Naive thymus-derived CD4-positive, alpha-beta T cell (primary cell): ENCODE data around the gene LPIN3. TPM values are rescaled to one million over a fixed set of nuclear protein-coding genes. Genes with fewer than 3 reads are reported as not detected.

Source experiments
- ATAC-seq: fragments of 150-1000 bp; cut with Tn5 transposase; 2 replicates; pipeline ENCODE4 v1.10.0; 2021; ENCODE audit warnings: mild to moderate bottlenecking, moderate library complexity
- CTCF ChIA-PET: fragments of 350-600 bp; sonication (Branson Sonifier 250); formaldehyde crosslinking; loops from one replicate; lab custom pipeline; 2021; ENCODE audit warnings: antibody characterized with exemption; lab: Charles Lee
- POLR2A ChIA-PET: fragments of 350-600 bp; sonication (Branson Sonifier 250); formaldehyde crosslinking; loops from one replicate; lab custom pipeline; 2021; ENCODE audit warnings: antibody characterized with exemption, inconsistent platforms; lab: Charles Lee
- DNase-seq, 9 donors: peaks; one replicate each; pipeline versions ENCODE4 v3.0.0 to v3.0.0-alpha.2; 2020 to 2022; ENCODE audit warnings: mixed read lengths in 1 of 9
- H3K27ac ChIP-seq: one replicate; pipeline ENCODE4 v1.7.0; 2013; ENCODE audit warnings: mild to moderate bottlenecking, low read depth, low read length, moderate library complexity
- H3K27me3 ChIP-seq, 2 donors: one replicate each; pipeline ENCODE4 v1.7.0; 2013; ENCODE audit warnings: low read length in 2 of 2, mild to moderate bottlenecking in 2 of 2, moderate library complexity in 2 of 2; ENCODE audit not compliant: control insufficient read depth in 2 of 2, insufficient read depth in 2 of 2
- H3K36me3 ChIP-seq, 3 experiments: 1 replicate in 2 of 3; 2 replicates in 1 of 3; pipeline ENCODE4 v1.7.0; 2013; ENCODE audit warnings: low read length in 3 of 3, mild to moderate bottlenecking in 3 of 3, moderate library complexity in 1 of 3; ENCODE audit not compliant: insufficient read depth in 3 of 3, control insufficient read depth in 2 of 3
- H3K4me1 ChIP-seq, 2 donors: one replicate each; pipeline ENCODE4 v1.7.0; 2013; ENCODE audit warnings: low read length in 2 of 2, mild to moderate bottlenecking in 2 of 2, moderate library complexity in 1 of 2; ENCODE audit not compliant: control insufficient read depth in 2 of 2, insufficient read depth in 2 of 2
- H3K4me3 ChIP-seq: 2 replicates; pipeline ENCODE4 v1.7.0; 2013; ENCODE audit warnings: mild to moderate bottlenecking, low read length
- H3K9me3 ChIP-seq, 3 experiments: 1 replicate in 2 of 3; 2 replicates in 1 of 3; pipeline ENCODE4 v1.7.0; 2013; ENCODE audit warnings: low read length in 3 of 3; ENCODE audit not compliant: control insufficient read depth in 2 of 3
- H3K27ac Mint-ChIP-seq, 9 donors: one replicate each; pipeline ENCODE4 v1.8.0; 2020 to 2022; ENCODE audit warnings: mixed read lengths in 9 of 9, mild to moderate bottlenecking in 8 of 9, moderate library complexity in 5 of 9, inconsistent platforms in 2 of 9
- H3K27me3 Mint-ChIP-seq, 5 donors: one replicate each; pipeline ENCODE4 v1.8.0; 2021 to 2022; ENCODE audit warnings: mixed read lengths in 5 of 5, mild to moderate bottlenecking in 1 of 5
- H3K36me3 Mint-ChIP-seq, 5 donors: one replicate each; pipeline ENCODE4 v1.8.0; 2020 to 2022; ENCODE audit warnings: mixed read lengths in 5 of 5, mild to moderate bottlenecking in 3 of 5, inconsistent platforms in 1 of 5
- H3K4me1 Mint-ChIP-seq, 7 donors: one replicate each; pipeline ENCODE4 v1.8.0; 2020 to 2022; ENCODE audit warnings: mixed read lengths in 7 of 7, mild to moderate bottlenecking in 3 of 7, inconsistent platforms in 1 of 7
- H3K4me3 Mint-ChIP-seq, 10 donors: one replicate each; pipeline ENCODE4 v1.8.0; 2020 to 2022; ENCODE audit warnings: mild to moderate bottlenecking in 10 of 10, mixed read lengths in 10 of 10, moderate library complexity in 6 of 10, inconsistent platforms in 2 of 10
- H3K9me3 Mint-ChIP-seq, 11 donors: one replicate each; pipeline ENCODE4 v1.8.0; 2020 to 2022; ENCODE audit warnings: mixed read lengths in 11 of 11, mild to moderate bottlenecking in 4 of 11, inconsistent platforms in 1 of 11, moderate library complexity in 1 of 11
- intact Hi-C, 2 donors: fragments of 100-400 bp; cut with micrococcal nuclease; formaldehyde crosslinking; loops; one replicate each; pipeline ENCODE4 v1.15.1; 2023
- polyA plus RNA-seq, 2 donors: library from polyadenylated mRNA; unstranded; fragments of 300-500 nt; fragmentation: Illumina TruSeq; gene quantifications; one replicate each; pipeline ENCODE4 v1.2.3, GENCODE V29; 2021
- total RNA-seq, 6 experiments: library from RNA in 5 of 6; stranded (reverse) in 5 of 6; gene quantifications; 1 replicate in 5 of 6; 2 replicates in 1 of 6; pipeline ENCODE4 v1.2.3 and lab custom pipeline; 2021 to 2026

The LPIN3 gene
- total and polyA plus RNA-seq, 7 experiments from 2014 or later: 0.10 to 3.0 (median 0.64) TPM; not detected in 1

DNA sequence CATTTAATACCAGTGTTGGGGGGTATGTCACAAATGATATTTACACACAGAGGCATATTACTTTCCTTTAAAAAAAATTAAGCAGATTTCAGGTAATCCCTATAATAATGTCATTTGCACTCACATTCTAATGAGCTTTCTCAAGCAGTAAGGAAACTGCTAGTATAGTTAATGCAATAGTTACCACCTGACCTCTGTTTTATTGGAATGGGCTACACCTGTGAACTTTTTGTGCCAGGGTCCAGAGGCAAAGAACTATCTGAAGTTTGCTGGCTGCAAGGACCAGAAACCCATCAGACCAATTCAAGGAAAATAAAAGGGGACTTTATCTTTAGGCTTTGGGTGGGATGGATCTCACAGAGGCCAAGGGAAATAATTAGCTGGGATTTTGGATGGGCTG lies 20.2 kb upstream of the LPIN3 start:
- Mint-ChIP-seq H3K36me3 (no peaks in the 10 kb centered on the region), H3K27me3 (peaks cover 0 to 7% (median 0%) of the 10 kb centered on the region in 5 donors), H3K4me3 (no peak overlapping the region), H3K27ac (peak overlapping the region in 6 of 9 donors; percentile 1 to 87 (median 31)), H3K4me1 (peaks cover 11 to 26% (median 23%) of the 10 kb centered on the region in 7 donors), H3K9me3 (no peaks in the 10 kb centered on the region)
- H3K27ac ChIP-seq: no peak overlapping the region
- H3K27me3 ChIP-seq: no peaks in the 10 kb centered on the region
- no peaks in the 10 kb centered on the region for H3K9me3 ChIP-seq
- no peaks in the 10 kb centered on the region for H3K4me1 ChIP-seq
- no peak for DNase-seq
- intact Hi-C loops: no loop called here
- ATAC-seq: no peak
- no peaks in the 10 kb centered on the region for H3K36me3 ChIP-seq
- CTCF ChIA-PET: no interaction called here
- POLR2A ChIA-PET: interaction anchor here (0.7 kb wide), 1 partner anchor 26 kb away, joined by 3 read pairs; no protein-coding TSS in a partner anchor
- H3K4me3 ChIP-seq: no peak overlapping the region

DNA sequence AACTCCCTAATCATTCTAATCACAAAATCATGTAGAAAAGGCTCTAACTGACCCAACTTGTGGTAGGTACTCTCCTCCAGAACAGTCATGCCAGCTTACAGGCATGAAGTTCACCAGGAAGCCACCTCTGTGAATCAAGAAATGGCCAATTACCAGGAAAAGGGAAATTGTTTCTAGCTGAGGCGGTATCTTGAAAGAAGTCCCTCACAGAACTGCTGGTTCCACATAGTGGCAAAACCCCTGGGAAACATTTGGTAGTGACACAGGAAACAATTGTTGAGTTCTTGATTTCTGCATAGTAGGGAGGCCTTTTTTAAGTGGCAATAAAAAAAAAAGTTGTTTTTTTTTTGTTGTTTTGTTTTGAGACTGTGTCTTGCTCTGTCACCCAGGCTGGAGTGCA lies 19.6 kb upstream of the LPIN3 start:
- intact Hi-C loops: no loop called here
- CTCF ChIA-PET: no interaction called here
- H3K27ac ChIP-seq: no peak overlapping the region

DNA sequence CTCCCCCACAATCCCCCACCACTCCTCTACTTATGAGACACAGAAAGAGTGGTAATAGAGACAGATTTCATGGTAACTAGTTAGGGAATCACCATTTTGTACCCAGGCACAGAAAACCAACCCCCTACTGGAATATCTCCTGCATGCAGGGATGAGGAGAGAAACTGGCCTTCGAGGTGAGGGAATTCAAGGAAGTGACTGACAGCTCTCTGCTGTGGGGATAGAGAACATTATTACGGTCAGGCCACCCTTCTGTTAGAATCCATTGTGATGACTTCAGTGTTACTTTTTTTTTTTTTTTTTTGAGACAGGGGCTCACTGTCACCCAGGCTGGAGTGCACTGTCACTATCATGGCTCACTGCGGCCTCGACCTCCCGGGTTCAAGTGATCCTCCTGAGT lies 13.4 kb upstream of the LPIN3 start:
- Mint-ChIP-seq H3K4me3 (no peak overlapping the region), H3K9me3 (peaks cover 0 to 2% (median 0%) of the 10 kb centered on the region in 11 donors), H3K4me1 (peaks cover 5 to 19% (median 14%) of the 10 kb centered on the region in 7 donors), H3K27me3 (peaks cover 0 to 4% (median 0%) of the 10 kb centered on the region in 5 donors), H3K27ac (no peak overlapping the region), H3K36me3 (no peaks in the 10 kb centered on the region)
- H3K36me3 ChIP-seq: no peaks in the 10 kb centered on the region
- no peaks in the 10 kb centered on the region for H3K27me3 ChIP-seq
- no peak overlapping the region for H3K27ac ChIP-seq
- ATAC-seq: no peak
- H3K9me3 ChIP-seq: no peaks in the 10 kb centered on the region
- no peak overlapping the region for H3K4me3 ChIP-seq
- DNase-seq: no peak
- H3K4me1 ChIP-seq: peaks cover 0 to 17% of the 10 kb centered on the region in 2 donors
- ChIA-PET CTCF (interaction anchor here (0.6 to 1.2 kb wide), 2 partner anchors 154 to 412 kb away, joined by 4 read pairs; no protein-coding TSS in a partner anchor), POLR2A (interaction anchor here (0.6 to 1.3 kb wide), 2 partner anchors 8 to 10 kb away, joined by 3 to 4 read pairs; partner anchors contain the start of gene ZHX3)
- intact Hi-C loops: loop anchor here in 1 of 2 donors (5.0 kb wide), 1 partner anchor 280 kb away; no protein-coding TSS in a partner anchor

More for the DNA sequence above, 19.6 kb upstream of the LPIN3 start:
- H3K27me3 ChIP-seq: no peaks in the 10 kb centered on the region
- ATAC-seq: no peak
- no peaks in the 10 kb centered on the region for H3K9me3 Mint-ChIP-seq
- no peaks in the 10 kb centered on the region for H3K36me3 Mint-ChIP-seq
- POLR2A ChIA-PET: no interaction called here
- no peaks in the 10 kb centered on the region for H3K9me3 ChIP-seq
- H3K36me3 ChIP-seq: no peaks in the 10 kb centered on the region
- DNase-seq: no peak
- H3K4me3 ChIP-seq: no peak overlapping the region
- no peak overlapping the region for H3K4me3 Mint-ChIP-seq
- H3K4me1 Mint-ChIP-seq: peaks cover 10 to 23% (median 20%) of the 10 kb centered on the region in 7 donors
- no peaks in the 10 kb centered on the region for H3K4me1 ChIP-seq
- peak overlapping the region in 3 of 9 donors; percentile 29 to 38 (median 33) for H3K27ac Mint-ChIP-seq
- H3K27me3 Mint-ChIP-seq: peaks cover 0 to 7% (median 0%) of the 10 kb centered on the region in 5 donors

DNA sequence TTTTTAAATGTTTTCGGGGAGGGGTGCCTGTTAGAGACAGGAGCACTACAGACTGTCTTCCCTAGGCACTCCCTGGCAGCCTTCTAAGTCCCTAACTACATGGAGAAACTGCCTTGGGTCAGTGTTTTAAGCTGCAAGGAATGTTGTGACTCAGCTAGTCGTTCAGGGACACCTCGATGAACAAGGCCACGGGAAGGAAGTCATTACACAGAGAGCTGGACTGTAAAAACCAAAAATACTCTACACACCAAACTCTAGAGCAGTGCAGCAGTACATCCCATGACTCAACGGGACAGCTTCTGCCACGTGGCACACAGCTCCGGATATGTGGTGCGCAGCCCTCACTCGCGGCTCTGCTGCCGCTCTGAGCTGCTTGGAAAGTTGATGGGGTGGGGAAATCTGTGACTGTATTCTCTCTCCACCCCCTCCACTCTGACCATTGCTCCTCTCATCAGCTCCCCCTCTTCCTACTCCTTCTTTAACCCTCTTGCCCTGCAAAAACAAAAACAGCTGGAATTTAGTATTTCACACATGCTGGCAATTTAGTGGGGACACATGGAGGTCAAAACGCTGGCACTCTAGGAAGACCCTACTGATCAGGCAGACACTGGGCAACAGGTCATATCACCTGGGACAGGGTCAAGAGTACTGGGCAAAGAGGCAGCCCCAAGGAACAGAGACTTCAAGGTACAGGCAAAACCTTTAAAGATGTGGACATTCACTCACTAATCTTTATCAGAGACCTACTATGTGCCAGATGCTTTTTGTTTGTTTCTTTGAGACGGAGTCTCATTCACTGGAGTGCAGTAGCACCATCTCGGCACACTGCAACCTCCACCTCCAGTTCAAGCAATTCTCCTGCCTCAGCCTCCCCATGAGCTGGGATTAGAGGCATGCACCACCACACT lies 10.9 kb upstream of the LPIN3 start:
- Histone ChIP-seq H3K9me3 (no peaks in the 10 kb centered on the region), H3K4me1 (peaks cover 0 to 17% of the 10 kb centered on the region in 2 donors), H3K36me3 (no peaks in the 10 kb centered on the region), H3K4me3 (no peak overlapping the region), H3K27me3 (no peaks in the 10 kb centered on the region), H3K27ac (no peak overlapping the region)
- ChIA-PET CTCF (interaction anchor here (0.7 to 1.4 kb wide), 5 partner anchors 9 to 235 kb away, joined by 3 to 6 read pairs (median 4); no protein-coding TSS in a partner anchor), POLR2A (no interaction called here)
- ATAC-seq (peak; percentile 98), DNase-seq (peak; percentile 25 to 57 (median 38))
- Mint-ChIP-seq H3K9me3 (peaks cover 0 to 2% (median 0%) of the 10 kb centered on the region in 11 donors), H3K27me3 (peaks cover 0 to 4% (median 0%) of the 10 kb centered on the region in 5 donors), H3K4me3 (peak overlapping the region in 5 of 10 donors; percentile 35 to 64 (median 40)), H3K36me3 (no peaks in the 10 kb centered on the region), H3K4me1 (peaks cover 5 to 19% (median 14%) of the 10 kb centered on the region in 7 donors), H3K27ac (peak overlapping the region in 2 of 9 donors; percentile 37 to 80)
- intact Hi-C loops: loop anchor here (1.0 to 5.0 kb wide), 2 partner anchors 12 to 282 kb away; partner anchors contain the start of gene ZHX3 (in 2 of the 2)

DNA sequence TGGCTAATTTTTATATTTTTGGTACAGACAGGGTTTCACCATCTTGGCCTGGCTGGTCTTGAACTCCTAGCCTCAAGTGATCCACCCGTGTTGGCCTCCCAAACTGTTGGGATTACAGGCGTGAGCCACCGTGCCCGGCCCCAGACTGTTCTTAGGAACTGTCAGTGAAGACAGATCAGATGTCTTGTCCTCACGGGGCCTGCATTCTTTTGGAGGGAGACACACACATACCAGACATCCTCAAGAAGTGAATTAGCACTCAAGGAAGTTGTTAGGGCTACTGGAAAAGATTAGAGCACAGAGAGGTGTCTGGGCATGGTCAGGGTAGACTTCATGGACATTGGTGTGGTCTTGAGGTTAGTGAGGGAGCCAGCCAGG lies 10.3 kb upstream of the LPIN3 start:
- no peak for DNase-seq
- Histone ChIP-seq H3K27me3 (no peaks in the 10 kb centered on the region), H3K36me3 (no peaks in the 10 kb centered on the region), H3K27ac (no peak overlapping the region), H3K9me3 (no peaks in the 10 kb centered on the region), H3K4me3 (no peak overlapping the region), H3K4me1 (peaks cover 0 to 17% of the 10 kb centered on the region in 2 donors)
- H3K36me3 Mint-ChIP-seq: no peaks in the 10 kb centered on the region
- no peak for ATAC-seq
- H3K27me3 Mint-ChIP-seq: peaks cover 0 to 4% (median 0%) of the 10 kb centered on the region in 5 donors
- intact Hi-C loops: no loop called here
- POLR2A ChIA-PET: no interaction called here
- H3K9me3 Mint-ChIP-seq: peaks cover 0 to 2% (median 0%) of the 10 kb centered on the region in 11 donors
- no peak overlapping the region for H3K4me3 Mint-ChIP-seq
- H3K27ac Mint-ChIP-seq: no peak overlapping the region
- H3K4me1 Mint-ChIP-seq: peaks cover 5 to 19% (median 14%) of the 10 kb centered on the region in 7 donors
- CTCF ChIA-PET: interaction anchor here (0.7 to 1.4 kb wide), 3 partner anchors 9 to 185 kb away, joined by 3 to 6 read pairs (median 3); no protein-coding TSS in a partner anchor

DNA sequence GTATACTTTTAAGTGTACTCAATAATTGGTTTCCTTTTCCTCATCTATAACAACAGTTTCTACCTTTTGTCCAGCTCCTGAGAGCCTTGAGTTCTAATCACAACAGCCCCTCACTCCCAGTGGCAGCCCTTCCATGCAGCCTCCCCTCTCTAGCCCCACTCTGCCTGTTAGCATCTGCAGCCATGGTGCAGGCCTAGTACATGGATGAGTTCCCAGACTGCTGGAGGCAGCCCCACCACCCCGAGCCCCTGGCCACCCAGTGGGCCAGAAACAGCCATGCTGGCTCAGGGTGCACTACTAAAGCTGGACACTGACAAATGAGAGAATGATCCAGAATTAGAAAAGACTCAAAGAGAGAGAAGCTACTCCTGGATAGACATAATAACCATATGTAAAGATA lies 9.7 kb upstream of the LPIN3 start:
- Mint-ChIP-seq H3K4me1 (peaks cover 5 to 19% (median 14%) of the 10 kb centered on the region in 7 donors), H3K9me3 (peaks cover 0 to 2% (median 0%) of the 10 kb centered on the region in 11 donors), H3K36me3 (no peaks in the 10 kb centered on the region), H3K4me3 (peak overlapping the region in 1 of 10 donors; percentile 12), H3K27ac (no peak overlapping the region), H3K27me3 (peaks cover 0 to 4% (median 0%) of the 10 kb centered on the region in 5 donors)
- Histone ChIP-seq H3K4me3 (no peak overlapping the region), H3K27me3 (no peaks in the 10 kb centered on the region), H3K36me3 (no peaks in the 10 kb centered on the region), H3K4me1 (peaks cover 0 to 17% of the 10 kb centered on the region in 2 donors), H3K27ac (no peak overlapping the region), H3K9me3 (no peaks in the 10 kb centered on the region)
- DNase-seq (no peak), ATAC-seq (no peak)
- intact Hi-C loops: no loop called here
- POLR2A ChIA-PET: no interaction called here
- CTCF ChIA-PET: interaction anchor here (0.9 kb wide), 1 partner anchor 185 kb away, joined by 3 read pairs; no protein-coding TSS in a partner anchor
